GDM1 (cell line): ENCODE results near the gene EPHB6.

Experiments
- DNase-seq: peaks from one replicate; lab custom pipeline; 2025; lab: John Stamatoyannopoulos, UW

The EPHB6 gene

DNA sequence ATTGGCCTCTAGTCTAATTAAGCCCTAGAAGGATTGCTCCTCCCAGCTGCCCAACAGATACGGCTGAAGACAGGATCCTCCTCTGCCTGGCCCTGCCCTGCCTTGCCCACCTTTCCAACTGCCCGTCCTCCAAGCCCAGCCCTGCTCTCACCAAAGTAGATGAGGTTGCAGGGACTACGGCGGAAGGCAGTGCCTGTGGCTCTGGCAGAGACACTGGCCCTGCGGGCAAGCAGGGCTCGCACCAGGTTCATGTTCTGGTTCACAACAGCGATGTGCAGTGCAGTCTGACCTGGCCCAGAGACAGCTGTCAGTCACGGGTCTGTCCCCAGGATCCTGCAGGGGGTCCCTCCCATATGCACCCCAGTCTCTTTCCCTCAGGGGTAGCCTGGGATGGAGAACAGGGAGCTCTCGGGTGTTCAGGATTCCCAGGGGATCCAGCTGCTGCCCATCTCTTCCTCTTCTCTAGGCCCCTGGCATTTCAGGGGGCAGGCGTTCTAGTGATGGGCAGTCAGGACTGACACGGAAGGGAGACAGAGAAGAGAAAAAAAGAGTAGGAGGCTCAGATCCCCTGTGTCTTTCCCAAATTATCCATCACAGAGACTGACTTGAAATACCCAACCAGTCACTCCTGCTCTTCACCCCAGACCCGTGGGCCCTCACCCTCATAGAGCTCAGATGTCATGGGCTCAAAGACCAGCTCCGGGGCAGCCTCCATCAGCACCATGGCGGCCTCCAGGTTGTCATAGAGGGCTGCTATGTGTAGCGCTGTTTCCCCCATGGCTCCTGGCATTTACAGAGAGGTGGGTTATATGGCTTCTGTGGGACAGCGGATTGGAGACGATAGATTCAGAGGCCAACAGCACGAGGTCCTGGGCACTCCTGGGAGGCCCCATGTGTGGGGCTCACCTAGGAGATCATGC lies 22.4 kb downstream of the EPHB6 start:
- no peak for DNase-seq

GRCh38 chr7:142878315-142878714 lies 23.4 kb downstream of the EPHB6 start:
- DNase-seq: no peak

- no peak for DNase-seq
Observed at GRCh38 chr7:142879060-142879459, 24.2 kb downstream of the EPHB6 start.

GRCh38 chr7:142880876-142881505 lies 26.1 kb downstream of the EPHB6 start:
- no peak for DNase-seq

DNA sequence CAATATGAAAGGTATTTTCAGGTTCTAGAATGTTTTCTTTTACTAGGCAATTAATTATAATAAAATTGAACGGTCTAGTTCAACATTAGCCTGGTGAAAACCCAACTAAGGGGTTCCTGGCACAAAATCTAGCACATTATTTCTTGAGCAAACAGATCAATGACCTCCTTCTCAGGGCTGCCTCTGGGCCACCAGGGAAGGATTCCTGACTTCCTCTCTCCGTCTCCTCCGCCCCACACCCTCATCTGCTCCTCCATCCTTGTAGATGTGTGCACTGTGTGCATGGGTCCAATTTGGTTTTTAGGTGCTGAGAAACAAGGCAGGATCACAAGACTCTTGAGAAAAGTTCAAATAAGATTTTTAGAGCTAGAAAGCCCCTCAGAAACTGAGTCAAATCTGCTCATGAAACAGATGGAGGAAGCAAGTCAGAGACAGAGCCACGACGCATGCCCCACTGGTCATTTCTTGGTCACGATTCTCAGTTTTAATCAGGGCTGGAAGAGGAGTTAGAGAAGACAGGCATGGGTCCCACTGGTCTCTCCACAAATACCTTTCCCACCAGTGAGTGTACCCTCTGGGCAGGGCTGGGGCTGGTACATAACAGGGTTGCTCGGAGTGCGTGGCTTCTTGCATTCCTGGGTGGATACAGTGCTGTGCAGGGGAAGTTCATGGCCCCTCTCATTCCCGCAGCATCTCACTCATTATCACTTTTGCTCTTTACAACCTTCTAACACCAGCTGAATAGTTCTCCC lies 26.9 kb downstream of the EPHB6 start:
- DNase-seq: no peak

DNA sequence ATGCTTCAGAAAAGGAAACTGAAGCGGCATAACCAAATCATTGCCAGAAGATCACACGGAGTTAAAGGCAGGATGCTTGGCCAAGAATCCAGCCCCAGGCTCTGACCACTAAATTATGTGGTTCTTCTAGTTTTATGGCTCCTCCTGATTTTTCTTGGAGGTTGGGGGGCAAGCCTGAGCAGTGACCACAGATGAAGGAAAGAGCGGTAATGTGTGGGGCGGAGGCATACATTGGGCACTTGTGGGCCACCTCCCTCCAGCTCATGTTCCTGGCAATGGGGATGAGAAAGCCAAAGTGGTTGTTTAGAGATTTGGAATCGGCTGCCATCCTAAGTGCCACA lies 27.4 kb downstream of the EPHB6 start:
- no peak for DNase-seq

GRCh38 chr7:142883145-142883544 lies 28.3 kb downstream of the EPHB6 start:
- no peak for DNase-seq

DNA sequence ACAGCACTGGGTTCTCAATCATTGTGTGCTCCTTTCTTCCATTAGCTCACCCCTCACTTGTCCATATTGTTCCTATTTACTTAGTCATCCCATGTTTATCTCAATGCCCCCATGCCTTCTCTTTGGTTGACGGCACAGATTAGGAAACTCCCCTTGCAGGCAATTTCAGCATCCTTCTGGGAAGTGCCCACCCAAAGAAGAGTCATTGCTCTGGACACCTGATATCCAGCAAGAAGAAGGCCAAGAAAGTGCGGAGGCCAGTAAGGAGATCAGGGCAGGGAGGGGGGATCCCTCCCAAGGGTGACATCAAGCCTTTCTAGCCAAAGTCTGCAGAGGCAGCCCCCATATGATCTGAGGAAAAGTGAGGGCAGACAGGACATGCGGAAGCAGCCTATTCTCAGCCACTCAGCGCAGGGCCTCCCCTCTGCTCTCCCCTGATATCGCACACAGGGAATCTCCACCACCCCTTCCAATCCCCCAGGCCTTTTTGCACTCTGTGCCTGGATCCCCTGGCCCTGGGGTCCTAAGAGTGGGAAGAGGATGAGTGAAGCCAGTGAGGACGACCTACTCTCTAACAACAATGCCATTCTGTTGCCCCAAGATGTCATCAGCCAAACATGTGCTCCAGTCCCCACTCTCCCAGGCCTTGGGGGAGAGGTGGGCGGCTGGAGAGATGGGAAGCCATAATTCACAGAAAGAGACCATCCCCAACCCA lies 28.9 kb downstream of the EPHB6 start:
- DNase-seq: no peak

GRCh38 chr7:142884286-142884640 lies 29.4 kb downstream of the EPHB6 start:
- DNase-seq: no peak

- DNase-seq: no peak
Observed at GRCh38 chr7:142885311-142886230, 30.7 kb downstream of the EPHB6 start, which contains the start of gene TRPV6. Gene TRPV6 (minus strand): TSS chr7:142885745.

DNA sequence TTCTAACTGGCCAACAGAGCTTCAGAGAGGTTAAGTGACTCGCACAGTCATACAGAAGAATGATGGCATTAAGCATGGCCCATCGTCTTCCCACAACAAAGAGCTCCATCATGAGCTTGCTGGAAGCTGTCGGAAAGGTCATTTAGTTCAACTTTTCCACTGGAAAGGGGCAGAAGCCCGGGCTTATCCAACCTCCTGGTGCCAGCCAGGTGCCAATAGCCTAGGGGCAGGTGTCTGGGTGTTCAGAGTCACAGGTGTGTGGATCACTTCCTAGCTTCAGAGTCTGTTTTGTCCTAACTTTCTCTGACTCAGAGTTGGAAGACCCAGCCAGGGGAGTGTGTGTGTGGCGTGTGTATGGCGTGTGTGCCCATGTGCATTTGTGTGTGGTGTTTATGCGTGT lies 32.0 kb downstream of the EPHB6 start:
- no peak for DNase-seq

GRCh38 chr7:142887282-142888015 lies 32.6 kb downstream of the EPHB6 start:
- no peak for DNase-seq

DNA sequence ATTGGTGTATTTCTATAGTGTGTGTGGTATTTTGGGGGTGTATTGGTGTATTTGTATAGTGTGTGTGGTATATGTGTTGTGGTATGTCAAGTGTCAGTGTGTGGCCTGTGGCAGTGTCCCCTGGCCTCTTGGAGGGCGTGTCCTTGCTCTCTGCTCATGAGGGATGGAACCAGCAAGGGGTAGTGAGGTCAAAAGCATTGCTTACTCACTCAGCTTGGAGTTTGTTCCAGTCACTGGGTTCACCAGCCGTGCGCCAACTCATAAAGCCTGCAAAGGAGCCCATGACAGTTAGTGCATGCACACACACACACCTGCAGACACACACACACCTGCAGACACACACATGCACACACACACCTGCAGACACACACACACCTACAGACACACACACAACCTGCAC lies 34.9 kb downstream of the EPHB6 start:
- DNase-seq: no peak

DNA sequence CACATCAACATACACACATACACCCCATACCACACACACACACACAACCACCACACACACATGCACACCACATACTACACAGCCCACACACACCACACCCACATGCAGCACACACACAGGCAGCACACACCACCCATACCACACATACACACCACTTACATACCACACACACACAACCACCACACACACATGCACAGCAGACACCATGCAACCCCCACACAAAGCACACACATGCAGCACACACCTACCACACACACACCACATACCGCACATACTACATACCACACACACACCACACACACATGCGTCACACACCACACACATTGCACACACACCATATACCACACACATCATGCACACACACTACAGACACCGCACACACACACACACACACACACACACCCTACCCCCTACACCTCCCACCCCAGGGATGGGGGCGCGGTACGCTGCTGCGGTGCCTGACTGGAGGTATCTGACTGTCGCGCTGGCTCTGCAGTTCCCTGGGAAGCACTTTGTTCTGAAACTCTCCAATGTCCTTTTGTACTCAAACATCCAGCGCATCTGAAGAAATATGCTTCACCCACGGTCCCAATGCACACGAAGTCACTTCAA lies 36.1 kb downstream of the EPHB6 start:
- no peak for DNase-seq

DNA sequence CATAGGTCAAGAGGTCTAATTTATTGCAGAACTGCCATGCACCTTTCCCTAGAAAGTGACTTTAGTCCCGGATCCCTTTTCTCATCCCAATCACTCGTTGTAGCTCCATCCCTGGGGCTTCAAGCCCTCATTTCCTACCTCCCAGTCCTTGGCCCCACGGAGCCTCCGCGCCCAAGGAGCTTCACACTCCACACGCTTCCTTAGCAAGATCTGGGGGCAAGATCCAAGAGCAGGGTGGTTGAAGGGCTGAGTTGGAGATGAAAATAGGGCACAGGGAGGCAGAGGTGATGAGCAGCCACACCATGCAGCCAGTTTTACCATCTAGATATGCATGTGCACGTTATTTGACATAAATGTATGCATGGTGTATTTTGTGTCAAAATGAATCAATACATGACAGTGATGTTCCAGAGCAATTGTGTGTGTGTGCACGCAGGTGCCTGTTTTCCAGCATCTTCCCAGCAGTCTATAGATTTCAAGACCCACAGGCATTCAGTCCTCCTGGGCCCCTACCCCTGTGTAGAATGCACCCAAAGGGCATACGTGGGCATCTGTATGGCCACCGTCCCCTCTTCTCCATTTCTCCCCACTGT lies 36.7 kb downstream of the EPHB6 start:
- DNase-seq: no peak

- no peak for DNase-seq
Observed at GRCh38 chr7:142892951-142893350, 38.1 kb downstream of the EPHB6 start.

- no peak for DNase-seq
Observed at GRCh38 chr7:142894112-142894984, 39.5 kb downstream of the EPHB6 start.

DNA sequence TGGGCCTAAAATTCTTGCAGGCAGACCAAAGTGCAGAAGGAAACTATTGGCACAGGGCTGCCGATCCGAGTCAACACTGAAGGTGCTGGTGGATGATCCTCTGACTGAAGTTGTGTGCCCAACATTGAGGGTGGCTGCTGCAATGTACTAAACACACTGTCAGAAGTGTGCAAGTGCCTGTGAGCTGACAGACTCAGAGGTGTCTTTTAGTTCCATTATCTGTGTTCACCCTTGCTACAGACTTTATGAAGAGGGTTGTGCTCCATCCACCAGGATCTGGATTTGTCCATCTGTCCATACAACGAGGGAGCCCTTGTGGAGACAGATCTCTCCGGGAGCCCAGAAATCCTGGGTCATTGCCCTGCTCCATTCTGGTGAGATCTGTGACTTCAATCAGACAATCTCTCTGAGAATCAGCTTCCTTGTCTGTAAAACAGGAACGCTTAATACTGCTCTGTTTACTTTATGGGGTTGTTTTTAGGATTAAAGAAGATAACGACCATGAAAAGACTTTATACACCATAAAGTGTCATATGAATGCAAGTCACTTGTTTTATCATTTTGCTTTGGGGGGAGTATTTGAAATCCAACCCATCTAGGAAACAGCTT lies 40.2 kb downstream of the EPHB6 start:
- no peak for DNase-seq
